Fibroblast of villous mesenchyme (primary cell): ENCODE measurements around the gene ADARB2. TPM values are rescaled to one million over a fixed set of nuclear protein-coding genes. Genes with fewer than 3 reads are reported as not detected.

Experiments used
- DNase-seq: peaks from one replicate; pipeline ENCODE4 v3.0.0-alpha.2; 2010; ENCODE audit warnings: low read depth
- H3K4me3 ChIP-seq: 2 replicates; pipeline ENCODE4 v1.5.1; 2011; ENCODE audit warnings: low read depth, mild to moderate bottlenecking, low read length
- CTCF ChIP-seq: IDR thresholded peaks from 2 replicates; pipeline ENCODE4 v1.5.1; 2012; ENCODE audit warnings: low read depth, mild to moderate bottlenecking, low read length; ENCODE audit not compliant: insufficient read depth
- total RNA-seq: library from RNA; depleted of rRNA; stranded (reverse); fragments of >200 nt; gene quantifications from 2 replicates; pipeline ENCODE4 v1.2.3, GENCODE V29; 2012

ADARB2 gene
- total RNA-seq, 1 donor: not detected

- no peak for DNase-seq
- H3K4me3 ChIP-seq: no peak overlapping the region
- no peak for TF ChIP-seq CTCF
Observed at GRCh38 chr10:1736972-1737221, 428 bp downstream of the ADARB2 start.

- DNase-seq: no peak
- TF ChIP-seq CTCF: no peak
- H3K4me3 ChIP-seq: no peak overlapping the region
Observed at GRCh38 chr10:1736144-1736971, 967 bp downstream of the ADARB2 start.

- no peak for TF ChIP-seq CTCF
- H3K4me3 ChIP-seq: no peak overlapping the region
Observed at GRCh38 chr10:1735562-1735961, 1.8 kb downstream of the ADARB2 start.

GRCh38 chr10:1734288-1734687 lies 3.0 kb downstream of the ADARB2 start:
- no peak for TF ChIP-seq CTCF
- no peak overlapping the region for H3K4me3 ChIP-seq
- DNase-seq: no peak

More at GRCh38 chr10:1735562-1735961, 1.8 kb downstream of the ADARB2 start:
- DNase-seq: no peak

- DNase-seq: no peak
- TF ChIP-seq CTCF: no peak
- H3K4me3 ChIP-seq: no peak overlapping the region
Observed at GRCh38 chr10:1733720-1734119, 3.6 kb downstream of the ADARB2 start.

GRCh38 chr10:1732564-1732996 lies 4.7 kb downstream of the ADARB2 start:
- DNase-seq: no peak
- TF ChIP-seq CTCF: no peak
- no peak overlapping the region for H3K4me3 ChIP-seq

GRCh38 chr10:1731592-1731991 lies 5.7 kb downstream of the ADARB2 start:
- no peak overlapping the region for H3K4me3 ChIP-seq
- no peak for TF ChIP-seq CTCF
- no peak for DNase-seq
